Stimulated activated CD8-positive, alpha-beta memory T cell treated with anti-CD3 and anti-CD28 coated beads, Interleukin-4, amount 100 ng/mL, for 4 hours (primary cell): ENCODE measurements around the gene ZNF618.
"Not testable (repeated sequence)": the region's sequence is repeated elsewhere in the genome, so short reads cannot be mapped to it uniquely, and the experiment has no call there.

Experiments used
- DNase-seq, 2 donors: peaks; one replicate each; pipeline ENCODE4 v3.0.0-alpha.2; 2020; ENCODE audit warnings: low read depth in 2 of 2, low spot score in 1 of 2

Gene ZNF618

GRCh38 chr9:113985968-113986585, 110.0 kb downstream of the ZNF618 start:
- no peak for DNase-seq

GRCh38 chr9:113986931-113987330, 110.8 kb downstream of the ZNF618 start:
- DNase-seq, result no peak

DNA sequence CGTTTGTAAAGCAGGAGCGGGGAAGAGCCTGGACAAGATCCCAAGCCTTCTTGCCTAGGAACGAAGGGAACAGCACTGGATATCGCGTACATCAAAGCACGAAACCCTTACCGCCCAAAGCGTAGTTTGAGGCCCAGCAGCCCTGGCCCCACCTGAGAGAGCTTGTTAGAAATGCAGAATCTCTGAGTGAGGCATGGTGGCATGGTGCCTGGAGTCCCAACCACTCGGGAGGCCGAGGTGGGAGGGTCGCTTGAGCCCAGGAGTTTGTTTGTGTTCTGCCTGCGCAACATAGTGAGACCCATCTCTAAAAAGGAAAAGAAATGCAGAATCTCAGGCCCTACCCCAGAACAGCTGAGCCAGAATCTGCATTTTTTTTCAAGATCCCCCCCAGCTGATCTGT, 111.4 kb downstream of the ZNF618 start:
- DNase-seq, result no peak

GRCh38 chr9:113988385-113989016, 112.4 kb downstream of the ZNF618 start:
- DNase-seq, result no peak

DNA sequence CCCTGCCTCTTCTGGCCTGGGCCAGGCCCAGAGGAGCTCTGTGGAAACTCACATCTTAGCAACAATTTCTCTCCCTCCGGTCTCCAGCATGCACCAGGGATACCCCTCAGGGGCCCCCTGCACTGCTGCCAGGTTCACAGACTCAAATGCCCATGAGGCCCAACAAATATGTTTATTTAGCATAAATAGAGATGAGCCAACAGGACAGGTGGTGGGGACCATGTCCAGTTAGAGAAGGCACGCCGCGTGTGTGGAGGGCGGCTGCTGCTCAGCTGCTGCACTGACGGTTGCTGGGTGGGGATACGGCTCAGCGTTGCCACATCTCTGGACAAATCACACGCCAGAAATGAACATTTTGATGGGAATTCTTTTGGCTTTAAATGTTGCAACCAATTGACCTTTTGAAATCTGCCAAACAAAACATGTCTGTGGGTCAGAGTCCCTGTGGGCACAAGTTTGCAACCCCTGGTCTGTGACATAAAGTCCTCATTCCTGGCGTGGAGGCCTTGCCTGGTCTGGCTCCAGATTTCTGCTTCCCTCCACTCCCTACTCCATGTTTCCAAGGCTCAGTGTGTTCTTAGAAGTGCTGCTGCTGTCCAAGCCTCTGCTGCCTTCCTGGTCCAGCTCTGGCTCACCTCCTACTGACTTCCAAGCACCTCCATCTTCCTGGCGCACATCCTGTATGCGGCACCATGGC, 113.1 kb downstream of the ZNF618 start:
- DNase-seq, result no peak

DNA sequence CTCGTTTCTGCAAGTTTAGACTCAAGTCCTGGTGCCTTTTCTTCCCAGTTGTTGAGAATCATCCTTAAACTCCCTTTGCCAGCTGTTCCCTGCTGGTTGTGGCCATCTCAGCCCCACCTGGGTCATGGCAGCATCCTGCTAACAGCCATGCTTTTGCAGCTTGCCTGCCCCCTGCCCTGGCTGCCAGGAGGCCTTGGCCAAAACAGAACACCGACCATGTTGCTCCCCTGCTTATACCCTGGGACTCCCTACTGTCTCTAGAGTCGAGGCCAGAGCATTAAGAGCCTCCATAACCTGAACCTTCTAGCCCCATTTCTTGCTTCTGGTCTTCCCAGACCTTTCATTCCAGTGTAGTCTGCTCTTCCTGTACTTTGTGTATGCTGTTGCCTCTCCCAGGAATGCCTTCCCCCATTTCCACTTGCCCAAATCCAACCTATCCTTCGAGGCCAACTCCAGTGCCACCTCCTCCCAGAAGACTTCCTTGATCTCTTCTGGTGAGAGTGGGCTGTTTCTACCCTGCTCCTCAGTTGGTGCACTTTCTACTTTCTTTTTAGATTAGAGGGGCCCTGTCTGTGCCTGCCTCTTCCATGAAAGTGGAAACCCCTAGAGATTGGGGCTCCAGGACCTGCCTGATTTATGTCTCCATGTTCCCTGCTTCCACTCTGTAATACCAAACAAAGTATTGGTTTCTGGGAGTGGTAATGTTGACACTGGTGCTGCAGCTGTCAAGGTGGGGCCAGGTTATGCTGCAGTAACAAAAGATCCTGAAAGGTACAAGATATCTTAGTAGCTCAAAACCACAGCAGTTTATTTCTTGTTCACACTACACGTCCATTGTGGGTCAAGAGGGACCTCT, 113.8 kb downstream of the ZNF618 start:
- no peak for DNase-seq

- DNase-seq, result no peak
These were observed 114.4 kb downstream of the ZNF618 start for GRCh38 chr9:113990570-113990907.

GRCh38 chr9:113990975-113991471, 114.9 kb downstream of the ZNF618 start:
- DNase-seq, result no peak

GRCh38 chr9:113991714-113992113, 115.6 kb downstream of the ZNF618 start:
- DNase-seq, result no peak

GRCh38 chr9:113992276-113992951, 116.3 kb downstream of the ZNF618 start:
- DNase-seq, result no peak

DNA sequence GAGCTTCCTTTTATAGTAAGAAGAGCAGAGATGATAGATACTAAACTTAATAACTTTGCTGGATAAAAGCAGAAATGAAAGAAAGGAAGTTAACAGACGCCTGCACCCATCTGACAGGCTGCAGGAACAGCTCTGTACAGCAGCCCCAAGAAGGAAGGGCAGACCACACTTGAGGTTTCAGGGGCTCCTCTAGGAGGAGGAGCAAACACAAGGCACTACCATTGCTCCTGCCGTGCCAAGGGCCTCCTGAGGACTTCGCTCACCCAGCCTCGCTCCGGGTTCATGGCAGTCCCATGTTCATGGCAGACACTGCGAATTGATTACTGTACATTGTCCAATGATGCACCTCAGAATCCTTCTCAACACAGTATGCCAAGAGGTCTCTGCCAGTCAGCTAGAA, 116.9 kb downstream of the ZNF618 start:
- no peak for DNase-seq

- DNase-seq, result no peak
These were observed 117.9 kb downstream of the ZNF618 start for GRCh38 chr9:113993838-113994540.

DNA sequence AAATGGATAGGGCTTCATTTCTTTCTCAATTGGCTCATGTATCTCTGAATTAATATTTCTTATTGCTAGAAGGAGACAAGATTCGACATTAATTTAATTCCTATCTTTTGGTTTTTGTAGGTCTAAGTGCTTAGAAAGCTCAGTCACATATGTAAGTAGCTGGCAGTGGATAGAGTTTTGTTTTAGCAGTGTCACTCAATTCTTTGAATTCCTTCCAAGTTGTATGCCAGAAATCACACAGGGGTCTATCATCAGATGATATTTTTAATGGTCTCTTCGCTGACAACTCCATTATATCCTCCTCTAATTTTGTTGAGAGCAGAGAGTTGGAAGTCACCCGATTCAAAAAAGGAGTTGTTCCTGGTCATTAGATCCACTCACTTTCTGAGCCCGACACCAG, 119.3 kb downstream of the ZNF618 start:
- DNase-seq, result no peak

GRCh38 chr9:113995963-113996362, 119.9 kb downstream of the ZNF618 start:
- DNase-seq, result no peak

GRCh38 chr9:113996531-113997001, 120.5 kb downstream of the ZNF618 start:
- no peak for DNase-seq

GRCh38 chr9:113997064-113997463, 121.0 kb downstream of the ZNF618 start:
- DNase-seq, result not testable (repeated sequence)

DNA sequence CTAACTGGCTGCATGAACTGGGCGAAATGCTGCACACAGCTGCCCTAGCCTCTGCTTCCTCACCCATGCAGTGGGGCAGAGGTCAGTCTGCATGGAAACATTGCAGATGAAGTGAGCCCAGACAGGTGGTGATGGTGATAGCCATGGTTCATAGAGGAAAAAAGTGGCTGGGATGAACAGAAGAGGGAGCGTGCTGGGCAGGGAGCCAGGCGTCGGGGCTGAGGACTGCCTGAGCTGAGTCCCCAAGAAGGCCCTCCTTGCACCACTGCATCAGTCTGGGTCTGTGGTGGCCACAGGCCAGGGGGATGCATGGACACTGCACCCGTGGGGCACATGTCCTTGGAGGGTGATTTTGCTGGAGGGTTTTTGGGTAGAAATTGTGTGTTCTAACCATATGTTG, 121.5 kb downstream of the ZNF618 start:
- DNase-seq, result no peak

GRCh38 chr9:113998114-113998513, 122.0 kb downstream of the ZNF618 start:
- DNase-seq, result no peak

DNA sequence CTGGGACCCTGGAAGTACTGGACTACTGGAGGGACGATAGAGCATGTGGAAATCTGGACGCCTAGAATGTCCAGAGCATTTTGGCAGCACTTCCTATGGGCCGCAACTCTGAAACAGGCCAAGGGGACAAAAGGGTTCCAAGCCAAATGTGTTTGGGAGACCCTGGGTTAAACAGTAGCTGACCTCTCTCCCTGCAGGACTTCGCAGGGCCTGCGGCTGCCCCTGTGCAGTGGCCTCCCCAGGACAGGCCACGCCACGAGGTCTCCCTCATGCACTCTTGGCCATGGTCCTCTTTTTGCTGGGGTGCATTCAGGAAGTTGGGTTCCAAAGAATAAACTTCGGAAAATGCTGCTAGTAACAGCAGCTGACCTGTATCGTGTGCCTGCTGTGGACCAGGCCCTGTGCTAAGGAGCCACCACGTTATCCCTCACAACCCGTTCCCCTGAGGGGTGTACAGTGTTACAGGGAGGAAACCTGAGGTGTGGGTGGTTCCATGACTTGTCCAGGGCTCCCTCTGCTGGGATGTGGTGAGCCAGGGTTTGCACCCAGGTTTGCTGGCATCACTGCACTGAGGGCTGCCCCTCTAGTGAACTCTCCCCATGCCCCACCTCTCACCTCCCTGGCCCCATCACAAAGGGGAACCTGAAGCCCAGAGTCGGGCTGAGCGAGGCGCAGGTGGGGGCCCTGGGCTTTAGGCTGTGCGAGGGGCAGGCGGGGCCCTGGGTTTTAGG, 122.6 kb downstream of the ZNF618 start:
- DNase-seq, result no peak
